IMR-90 (cell line): ENCODE data around the gene STEAP4. TPM values are rescaled to one million over a fixed set of nuclear protein-coding genes. Genes with fewer than 3 reads are reported as not detected.

Experiments
- ATAC-seq: fragments of 200-7000 bp; cut with Tn5 transposase; 2 replicates; pipeline ENCODE4 v1.9.1; 2020; ENCODE audit warnings: low read depth, mild to moderate bottlenecking, moderate library complexity
- BruUV-seq: library from RNA; stranded (reverse); fragments of 400-500 nt; replicated peaks from 2 replicates; lab custom pipeline; 2021; lab: Mats Ljungman, UMichigan
- CTCF ChIA-PET: fragments of 300-600 bp; formaldehyde crosslinking; extraction: SDS; loops from one replicate; lab custom pipeline; 2021; ENCODE audit warnings: antibody characterized with exemption; lab: Yijun Ruan, JAX
- POLR2A ChIA-PET: fragments of 300-600 bp; sonication (Branson Sonifier 250); formaldehyde crosslinking; loops from one replicate; lab custom pipeline; 2022; ENCODE audit warnings: antibody characterized with exemption; ENCODE audit not compliant: unreplicated experiment; lab: Charles Lee
- DNase-seq: peaks from one replicate; pipeline ENCODE4 v3.0.0; 2013
- H2AFZ ChIP-seq: replicated peaks from 2 replicates; pipeline ENCODE3; 2013; ENCODE audit warnings: low read length, mild to moderate bottlenecking; ENCODE audit not compliant: poor library complexity
- H2AK5ac ChIP-seq: 2 replicates; pipeline ENCODE4 v1.6.1; 2013; ENCODE audit warnings: low read depth, low read length, inconsistent platforms
- H2AK9ac ChIP-seq: replicated peaks from 2 replicates; pipeline ENCODE3; 2013; ENCODE audit warnings: mild to moderate bottlenecking, low read depth, low read length, moderate library complexity; ENCODE audit not compliant: poor library complexity
- H2BK120ac ChIP-seq: 2 replicates; pipeline ENCODE4 v1.6.1; 2013; ENCODE audit warnings: low read depth, low read length, inconsistent platforms
- H2BK15ac ChIP-seq: 3 replicates; pipeline ENCODE4 v1.6.1; 2013; ENCODE audit warnings: low read depth, low read length, inconsistent platforms
- H2BK20ac ChIP-seq: 2 replicates; pipeline ENCODE4 v1.6.1; 2013; ENCODE audit warnings: low read depth, mild to moderate bottlenecking, inconsistent platforms, low read length, moderate library complexity
- H2BK5ac ChIP-seq: 2 replicates; pipeline ENCODE4 v1.6.1; 2013; ENCODE audit warnings: mild to moderate bottlenecking, low read depth, low read length, inconsistent platforms; ENCODE audit not compliant: poor library complexity, severe bottlenecking
- H3K14ac ChIP-seq: replicated peaks from 2 replicates; pipeline ENCODE4 v1.6.1; 2013; ENCODE audit warnings: low read depth, low read length, inconsistent platforms
- H3K18ac ChIP-seq: 2 replicates; pipeline ENCODE4 v1.6.1; 2013; ENCODE audit warnings: low read depth, low read length, control low read depth
- H3K23ac ChIP-seq: 2 replicates; pipeline ENCODE4 v1.6.1; 2013; ENCODE audit warnings: low read depth, low read length, inconsistent platforms
- H3K27ac ChIP-seq: 2 replicates; pipeline ENCODE4 v1.5.1; 2013; ENCODE audit warnings: mild to moderate bottlenecking, control low read depth, low read length; ENCODE audit not compliant: insufficient read depth
- H3K27me3 ChIP-seq: 2 replicates; pipeline ENCODE4 v1.6.1; 2013; ENCODE audit warnings: low read length; ENCODE audit not compliant: control insufficient read depth, insufficient read depth
- H3K36me3 ChIP-seq: 2 replicates; pipeline ENCODE4 v1.6.1; 2013; ENCODE audit warnings: low read length, mixed read lengths; ENCODE audit not compliant: control insufficient read depth, insufficient read depth
- H3K4ac ChIP-seq: 2 replicates; pipeline ENCODE4 v1.6.1; 2013; ENCODE audit warnings: low read depth, low read length, inconsistent platforms
- H3K4me1 ChIP-seq: 2 replicates; pipeline ENCODE4 v1.6.1; 2013; ENCODE audit warnings: low read length, mixed read lengths; ENCODE audit not compliant: control insufficient read depth, insufficient read depth
- H3K4me2 ChIP-seq: 2 replicates; pipeline ENCODE4 v1.6.1; 2013; ENCODE audit warnings: low read depth, mild to moderate bottlenecking, control low read depth, low read length, moderate library complexity
- H3K4me3 ChIP-seq: 2 replicates; pipeline ENCODE4 v1.5.1; 2013; ENCODE audit warnings: low read depth, mild to moderate bottlenecking, control low read depth, low read length, moderate library complexity; ENCODE audit not compliant: insufficient read depth
- H3K56ac ChIP-seq: 2 replicates; pipeline ENCODE4 v1.6.1; 2013; ENCODE audit warnings: low read length, inconsistent platforms; ENCODE audit not compliant: insufficient read depth; ENCODE audit errors: extremely low read depth
- H3K79me1 ChIP-seq, 2 experiments: 2 replicates each; pipeline ENCODE4 v1.6.1; 2013; ENCODE audit warnings: low read length in 2 of 2, inconsistent platforms in 1 of 2, low read depth in 1 of 2
- H3K9ac ChIP-seq: 2 replicates; pipeline ENCODE4 v1.6.1; 2013; ENCODE audit warnings: low read depth, low read length, control low read depth
- H3K9me1 ChIP-seq: 2 replicates; pipeline ENCODE4 v1.6.1; 2013; ENCODE audit warnings: low read length, inconsistent platforms; ENCODE audit not compliant: insufficient read depth
- H3K9me3 ChIP-seq: 2 replicates; pipeline ENCODE4 v1.6.1; 2013; ENCODE audit warnings: low read length; ENCODE audit not compliant: control insufficient read depth, insufficient read depth
- H4K20me1 ChIP-seq: 2 replicates; pipeline ENCODE4 v1.6.1; 2013; ENCODE audit warnings: low read length, inconsistent platforms; ENCODE audit not compliant: insufficient read depth
- H4K5ac ChIP-seq: 2 replicates; pipeline ENCODE4 v1.6.1; 2013; ENCODE audit warnings: mild to moderate bottlenecking, low read depth, low read length, control low read depth
- H4K8ac ChIP-seq, 2 experiments: 2 replicates each; pipeline ENCODE4 v1.6.1; 2013; ENCODE audit warnings: low read depth in 2 of 2, low read length in 2 of 2, control low read depth in 1 of 2, inconsistent platforms in 1 of 2
- H4K91ac ChIP-seq: 2 replicates; pipeline ENCODE4 v1.6.1; 2013; ENCODE audit warnings: low read depth, low read length, inconsistent platforms; ENCODE audit not compliant: insufficient read depth
- BHLHE40 ChIP-seq: fragments of 150-350 bp; IDR thresholded peaks from 2 replicates; pipeline ENCODE4 v1.6.1; 2016; ENCODE audit warnings: mild to moderate bottlenecking, low read depth, low read length
- CEBPB ChIP-seq: IDR thresholded peaks from 2 replicates; pipeline ENCODE4 v1.6.1; 2012; ENCODE audit warnings: low read depth, low read length, improper control_type of control experiment
- FOS ChIP-seq: fragments of 150-350 bp; IDR thresholded peaks from 2 replicates; pipeline ENCODE4 v1.6.1; 2016; ENCODE audit warnings: low read depth, low read length
- MAFK ChIP-seq: IDR thresholded peaks from 2 replicates; pipeline ENCODE4 v1.6.1; 2012; ENCODE audit warnings: low read depth, low read length, improper control_type of control experiment
- MXI1 ChIP-seq: IDR thresholded peaks from 2 replicates; pipeline ENCODE4 v1.6.1; 2012; ENCODE audit warnings: low read depth, mild to moderate bottlenecking, low read length, moderate library complexity, borderline replicate concordance
- NFE2L2 ChIP-seq: fragments of 150-350 bp; IDR thresholded peaks from 2 replicates; pipeline ENCODE4 v1.6.1; 2016; ENCODE audit warnings: low read depth, mild to moderate bottlenecking, low read length
- POLR2A ChIP-seq: IDR thresholded peaks from 2 replicates; pipeline ENCODE4 v1.6.1; 2012; ENCODE audit warnings: mild to moderate bottlenecking, low read depth, low read length
- RAD21 ChIP-seq: IDR thresholded peaks from 2 replicates; pipeline ENCODE4 v1.6.1; 2012; ENCODE audit warnings: low read length, improper control_type of control experiment
- RCOR1 ChIP-seq: IDR thresholded peaks from 2 replicates; pipeline ENCODE4 v1.6.1; 2012; ENCODE audit warnings: mild to moderate bottlenecking, low read length, improper control_type of control experiment; ENCODE audit not compliant: insufficient replicate concordance
- RFX5 ChIP-seq: IDR thresholded peaks from 2 replicates; pipeline ENCODE4 v1.8.0; 2012; ENCODE audit warnings: low read depth, mild to moderate bottlenecking, low read length, moderate library complexity
- SMC3 ChIP-seq: fragments of 150-350 bp; IDR thresholded peaks from 2 replicates; pipeline ENCODE4 v1.6.1; 2016; ENCODE audit warnings: low read depth, mild to moderate bottlenecking, antibody characterized with exemption, low read length, moderate library complexity
- WGBS, 2 experiments: methylation state at CpG; one replicate each; pipeline versions ENCODE4 v1.1.5 to v1.1.7; 2013; ENCODE audit warnings: missing lambda C conversion rate in 2 of 2; ENCODE audit not compliant: insufficient read length in 1 of 2; ENCODE audit errors: extremely low coverage in 2 of 2; 5-methylcytosine and 5-hydroxymethylcytosine counted together
- dilution Hi-C: fragments of 300-500 bp; cut with HindIII; formaldehyde crosslinking; loops from one replicate; pipeline ENCODE4 v1.14.3; 2018; ENCODE audit warnings: low sequenced_read_pairs; ENCODE audit not compliant: unreplicated experiment
- in situ Hi-C: fragments of 300-500 bp; cut with MboI; formaldehyde crosslinking; loops from 3 replicates; pipeline ENCODE4 v1.14.3; 2019; ENCODE audit warnings: low sequenced_read_pairs, inconsistent platforms, mixed read lengths
- intact Hi-C: fragments of 100-400 bp; cut with micrococcal nuclease; formaldehyde crosslinking; loops from 2 replicates; pipeline ENCODE4 v1.10.0; 2022
- polyA plus RNA-seq, 3 experiments: library from polyadenylated mRNA; depleted of rRNA; stranded (reverse); fragments of >200 nt; gene quantifications; 2 replicates each; pipeline ENCODE4 v1.2.3, GENCODE V29; 2012; ENCODE audit warnings: low replicate concordance in 1 of 3
- total RNA-seq: library from RNA; depleted of rRNA; stranded (reverse); fragments of >200 nt; gene quantifications from 2 replicates; pipeline ENCODE4 v1.2.3, GENCODE V29; 2012
- TF ChIP-seq, protein P1 (sequence below): conservative IDR thresholded peaks from 2 replicates; pipeline ENCODE4 v1.5.1; 2012; ENCODE audit warnings: mild to moderate bottlenecking, low read depth, low read length, improper control_type of control experiment
- TF ChIP-seq, protein P2 (sequence below): fragments of 150-350 bp; IDR thresholded peaks from 2 replicates; pipeline ENCODE4 v1.6.1; 2016; ENCODE audit warnings: low read depth, mild to moderate bottlenecking, low read length, moderate library complexity, borderline replicate concordance

STEAP4 gene
- total and polyA plus RNA-seq, 2 of the 4 experiments (the other 2 are of a cell fraction): not detected

DNA sequence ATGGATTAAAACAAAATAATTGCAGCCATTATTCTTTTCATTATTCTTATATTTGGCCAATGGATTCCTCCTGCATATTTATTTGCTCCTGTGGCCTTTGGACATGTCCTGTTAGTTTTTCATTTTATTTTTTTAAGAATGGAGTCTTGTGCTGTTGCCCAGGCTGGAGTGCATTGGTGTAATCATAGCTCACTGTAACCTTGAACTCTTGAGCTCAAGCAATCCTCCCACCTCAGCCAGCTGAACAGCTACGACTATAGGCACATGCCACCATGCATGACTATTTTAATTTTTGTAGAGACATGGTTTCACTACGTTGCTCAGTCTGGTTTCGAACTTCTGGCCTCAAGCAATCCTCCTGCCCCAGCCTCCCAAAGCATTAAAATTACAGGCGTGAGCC is 44.1 kb downstream of the STEAP4 start:
- no peak overlapping the region for H4K8ac ChIP-seq
- H3K27me3 ChIP-seq: no peaks in the 10 kb centered on the region
- H4K91ac ChIP-seq: no peak overlapping the region
- TF ChIP-seq RCOR1: no peak
- TF ChIP-seq CEBPB: no peak
- TF ChIP-seq FOS: no peak
- no peak for TF ChIP-seq MAFK
- no peak for TF ChIP-seq BHLHE40
- no peak for TF ChIP-seq RFX5
- no peak for TF ChIP-seq MXI1
- no peak for TF ChIP-seq NFE2L2
- TF ChIP-seq RAD21: no peak
- TF ChIP-seq, protein P1, sequence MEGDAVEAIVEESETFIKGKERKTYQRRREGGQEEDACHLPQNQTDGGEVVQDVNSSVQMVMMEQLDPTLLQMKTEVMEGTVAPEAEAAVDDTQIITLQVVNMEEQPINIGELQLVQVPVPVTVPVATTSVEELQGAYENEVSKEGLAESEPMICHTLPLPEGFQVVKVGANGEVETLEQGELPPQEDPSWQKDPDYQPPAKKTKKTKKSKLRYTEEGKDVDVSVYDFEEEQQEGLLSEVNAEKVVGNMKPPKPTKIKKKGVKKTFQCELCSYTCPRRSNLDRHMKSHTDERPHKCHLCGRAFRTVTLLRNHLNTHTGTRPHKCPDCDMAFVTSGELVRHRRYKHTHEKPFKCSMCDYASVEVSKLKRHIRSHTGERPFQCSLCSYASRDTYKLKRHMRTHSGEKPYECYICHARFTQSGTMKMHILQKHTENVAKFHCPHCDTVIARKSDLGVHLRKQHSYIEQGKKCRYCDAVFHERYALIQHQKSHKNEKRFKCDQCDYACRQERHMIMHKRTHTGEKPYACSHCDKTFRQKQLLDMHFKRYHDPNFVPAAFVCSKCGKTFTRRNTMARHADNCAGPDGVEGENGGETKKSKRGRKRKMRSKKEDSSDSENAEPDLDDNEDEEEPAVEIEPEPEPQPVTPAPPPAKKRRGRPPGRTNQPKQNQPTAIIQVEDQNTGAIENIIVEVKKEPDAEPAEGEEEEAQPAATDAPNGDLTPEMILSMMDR: no peak
- TF ChIP-seq, protein P2, sequence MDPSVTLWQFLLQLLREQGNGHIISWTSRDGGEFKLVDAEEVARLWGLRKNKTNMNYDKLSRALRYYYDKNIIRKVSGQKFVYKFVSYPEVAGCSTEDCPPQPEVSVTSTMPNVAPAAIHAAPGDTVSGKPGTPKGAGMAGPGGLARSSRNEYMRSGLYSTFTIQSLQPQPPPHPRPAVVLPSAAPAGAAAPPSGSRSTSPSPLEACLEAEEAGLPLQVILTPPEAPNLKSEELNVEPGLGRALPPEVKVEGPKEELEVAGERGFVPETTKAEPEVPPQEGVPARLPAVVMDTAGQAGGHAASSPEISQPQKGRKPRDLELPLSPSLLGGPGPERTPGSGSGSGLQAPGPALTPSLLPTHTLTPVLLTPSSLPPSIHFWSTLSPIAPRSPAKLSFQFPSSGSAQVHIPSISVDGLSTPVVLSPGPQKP: no peak
- TF ChIP-seq POLR2A: no peak
- TF ChIP-seq SMC3: no peak
- no peak overlapping the region for H3K23ac ChIP-seq
- H2AK9ac ChIP-seq: no peak overlapping the region
- H3K56ac ChIP-seq: no peak overlapping the region
- no peaks in the 10 kb centered on the region for H3K9me1 ChIP-seq
- H3K9me3 ChIP-seq: no peaks in the 10 kb centered on the region
- in situ Hi-C loops (loop anchor here (25.0 kb wide), 1 partner anchor 1825 kb away; no protein-coding TSS in a partner anchor), dilution Hi-C loops (no loop called here), intact Hi-C loops (no loop called here)
- no peak overlapping the region for H2BK15ac ChIP-seq
- H2BK20ac ChIP-seq: no peak overlapping the region
- no peak overlapping the region for H3K4me3 ChIP-seq
- no peak overlapping the region for H2BK120ac ChIP-seq
- H3K14ac ChIP-seq: no peak overlapping the region
- BruUV-seq: no TSS peak
- H2AFZ ChIP-seq: no peak overlapping the region
- no peak for DNase-seq
- no peak overlapping the region for H3K4ac ChIP-seq
- no peak overlapping the region for H3K18ac ChIP-seq
- H4K5ac ChIP-seq: no peak overlapping the region
- H4K20me1 ChIP-seq: no peaks in the 10 kb centered on the region
- H3K9ac ChIP-seq: no peak overlapping the region
- ChIA-PET POLR2A (no interaction called here), CTCF (no interaction called here)
- H2BK5ac ChIP-seq: no peak overlapping the region
- no peak overlapping the region for H3K27ac ChIP-seq
- no peaks in the 10 kb centered on the region for H3K36me3 ChIP-seq
- no CpG with 5 or more reads among the region's 4 CpGs for WGBS, 2 experiments
- no peak overlapping the region for H2AK5ac ChIP-seq
- no peaks in the 10 kb centered on the region for H3K79me1 ChIP-seq
- no peaks in the 10 kb centered on the region for H3K4me1 ChIP-seq
- ATAC-seq: no peak
- H3K4me2 ChIP-seq: no peak overlapping the region
